Measurements from ENCODE around the gene RCOR3.
A peak's percentile ranks its signal among the peaks of the same experiment; 100 is the strongest.
"Not testable (repeated sequence)": the region's sequence is repeated elsewhere in the genome, so short reads cannot be mapped to it uniquely, and the experiment has no call there.

Gene RCOR3

GRCh38 chr1:211258756-211259637 is at the start of gene RCOR3:
TSS of gene RCOR3 (plus strand) at chr1:211259366. CDS start at chr1:211259561, 195 bp downstream.
- DNase-seq (ENCODE audit: low read depth) = peak; percentile 98

- no peak for DNase-seq (ENCODE audit: low read depth)
Observed at GRCh38 chr1:211210052-211210451, 49.1 kb upstream of the RCOR3 start.

DNA sequence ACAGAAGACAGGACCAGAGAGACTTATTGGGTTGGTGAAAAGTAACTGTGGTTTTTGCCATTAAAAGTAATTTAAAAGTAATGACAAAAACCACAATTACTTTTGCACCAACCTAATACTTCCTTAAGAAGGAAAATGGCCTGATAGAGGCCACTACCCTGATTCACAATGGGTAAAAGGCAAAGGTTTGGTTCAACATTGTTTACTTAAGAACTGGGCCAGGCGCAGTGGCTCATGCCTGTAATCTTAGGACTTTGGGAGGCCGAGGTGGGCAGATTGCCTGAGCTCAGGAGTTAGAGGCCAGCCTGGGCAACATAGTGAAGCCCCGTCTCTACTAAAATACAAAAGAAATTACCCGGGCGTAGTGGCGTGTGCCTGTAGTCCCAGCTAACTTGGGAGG is 48.2 kb upstream of the RCOR3 start:
- DNase-seq (ENCODE audit: low read depth) = no peak

DNA sequence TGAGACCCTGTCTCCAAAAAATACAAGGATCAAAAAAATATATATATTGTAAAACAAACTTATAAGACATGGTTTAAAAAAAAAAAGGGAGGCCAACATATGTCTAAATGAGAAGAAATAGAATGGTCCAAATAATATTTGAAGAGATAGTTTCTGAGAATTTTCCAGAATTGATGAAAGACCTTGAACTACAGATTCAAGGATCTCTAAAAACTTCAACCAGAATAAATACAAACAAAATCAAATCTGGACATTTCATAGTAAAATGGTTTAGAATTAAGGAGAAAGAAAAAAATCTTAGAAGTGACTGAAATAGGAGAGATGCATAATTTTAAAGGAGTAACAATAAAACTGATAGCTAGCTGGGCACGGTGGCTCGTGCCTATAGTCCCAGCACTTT is 45.5 kb upstream of the RCOR3 start:
- DNase-seq (ENCODE audit: low read depth) = no peak

- no peak for DNase-seq (ENCODE audit: low read depth)
Observed at GRCh38 chr1:211215577-211215976, 43.6 kb upstream of the RCOR3 start.

DNA sequence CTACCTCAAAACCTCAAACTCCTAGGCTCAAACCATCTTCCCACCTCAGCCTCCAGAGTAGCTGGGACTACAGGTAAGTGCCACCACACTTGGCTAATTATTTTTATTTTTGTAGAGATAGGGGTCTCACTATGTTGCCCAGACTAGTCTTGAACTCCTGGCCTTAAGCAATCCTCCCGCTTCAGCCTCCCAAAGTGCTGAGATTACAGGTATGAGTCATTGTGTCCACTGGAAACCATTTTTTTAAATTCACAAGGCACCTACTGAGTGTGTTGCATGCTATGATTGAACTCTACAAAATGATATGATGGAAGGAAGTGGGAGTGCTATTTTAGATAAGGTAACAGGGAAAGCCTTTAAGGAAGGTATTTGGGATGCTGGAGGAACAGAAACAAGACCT is 41.8 kb upstream of the RCOR3 start:
- no peak for DNase-seq (ENCODE audit: low read depth)

- DNase-seq (ENCODE audit: low read depth) = not testable (repeated sequence)
Observed at GRCh38 chr1:211222469-211223234, 36.5 kb upstream of the RCOR3 start.

- DNase-seq (ENCODE audit: low read depth) = not testable (repeated sequence)
Observed at GRCh38 chr1:211228573-211229364, 30.4 kb upstream of the RCOR3 start.

DNA sequence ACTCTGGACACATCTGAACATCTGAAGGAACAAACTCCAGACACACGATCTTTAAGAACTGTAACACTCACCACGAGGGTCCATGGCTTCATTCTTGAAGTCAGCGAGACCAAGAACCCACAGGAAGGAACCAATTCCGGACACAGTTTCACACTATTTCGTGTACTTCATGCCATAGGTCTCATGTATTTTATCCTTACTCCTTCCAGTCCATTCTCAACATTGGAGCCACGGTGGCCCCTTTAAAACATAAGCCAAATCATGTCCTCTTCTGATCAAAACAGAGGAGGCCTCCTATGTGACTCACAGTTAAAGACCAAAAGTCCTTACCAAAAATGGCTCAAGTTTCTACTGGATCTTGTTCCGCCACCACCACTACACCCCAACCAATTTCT is 29.8 kb upstream of the RCOR3 start:
- DNase-seq (ENCODE audit: low read depth) = no peak

- DNase-seq (ENCODE audit: low read depth) = no peak
Observed at GRCh38 chr1:211231873-211232272, 27.3 kb upstream of the RCOR3 start.

DNA sequence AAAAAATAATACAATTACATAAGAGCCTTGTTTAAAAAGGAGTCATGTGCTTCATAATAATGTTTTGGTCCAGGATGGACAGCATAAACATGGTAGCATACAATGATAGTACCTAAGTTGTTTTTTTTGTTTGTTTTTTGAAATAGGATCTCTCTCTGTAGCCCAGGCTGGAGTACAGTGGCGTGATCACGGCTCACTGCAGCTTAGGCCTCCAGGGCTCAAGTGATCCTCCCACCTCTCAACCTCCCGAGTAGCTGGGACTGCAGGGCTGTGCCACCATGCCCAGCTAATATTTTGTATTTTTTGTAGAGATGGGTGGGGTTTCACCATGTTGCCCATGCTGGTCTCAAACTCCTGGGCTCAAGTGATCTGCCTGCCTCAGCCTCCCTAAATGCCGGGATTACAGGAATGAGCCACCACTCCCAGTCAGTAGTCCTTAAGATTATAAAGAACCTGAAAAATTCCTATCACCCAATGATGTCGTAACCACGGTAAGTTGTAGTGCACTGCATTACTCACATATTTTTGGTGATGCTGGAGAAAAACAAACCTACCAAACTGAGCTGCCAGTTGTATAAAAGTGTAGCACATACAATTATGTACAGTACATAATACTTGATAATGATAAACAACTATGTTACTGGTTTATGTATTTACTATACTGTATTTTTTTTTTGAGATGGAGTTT is 22.4 kb upstream of the RCOR3 start:
- DNase-seq (ENCODE audit: low read depth) = no peak

DNA sequence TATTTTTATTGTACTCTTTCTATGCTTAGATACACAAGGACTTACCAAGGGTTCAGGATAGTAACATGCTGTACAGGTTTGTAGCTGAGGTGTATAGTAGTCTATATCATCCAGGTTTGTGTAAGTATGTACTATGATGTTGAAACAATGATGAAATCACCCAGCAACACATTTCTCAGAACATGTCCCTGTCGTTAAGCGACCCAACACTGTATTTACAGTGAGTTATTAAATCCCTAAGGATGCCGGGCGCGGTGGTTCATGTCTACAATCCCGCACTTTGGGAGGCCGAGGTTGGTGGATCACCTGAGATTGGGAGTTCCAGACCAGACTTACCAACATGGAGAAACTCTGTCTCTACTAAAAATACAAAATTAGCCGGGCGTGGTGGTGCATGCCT is 21.6 kb upstream of the RCOR3 start:
- DNase-seq (ENCODE audit: low read depth) = no peak

- DNase-seq (ENCODE audit: low read depth) = not testable (repeated sequence)
Observed at GRCh38 chr1:211240567-211240966, 18.6 kb upstream of the RCOR3 start.

DNA sequence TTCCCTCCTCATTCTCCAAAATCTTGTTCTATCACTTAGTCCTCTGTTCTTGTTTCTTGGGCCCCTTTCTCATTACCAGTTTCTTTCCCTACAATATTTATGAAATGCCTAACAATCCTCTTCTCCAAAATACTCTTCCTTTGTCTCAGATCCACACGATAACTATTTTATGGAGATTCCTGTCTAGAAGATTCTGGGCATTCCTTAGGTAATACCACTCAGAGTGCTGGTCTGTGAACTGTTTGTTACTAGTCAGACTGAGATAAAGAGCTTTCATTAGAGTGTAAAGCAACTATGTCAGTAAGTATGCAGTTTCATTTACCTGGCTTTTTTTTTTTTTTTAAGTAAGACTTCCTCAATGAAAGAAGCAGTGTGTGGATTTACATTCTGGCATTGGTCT is 18.1 kb upstream of the RCOR3 start:
- DNase-seq (ENCODE audit: low read depth) = no peak

GRCh38 chr1:211243639-211244038 is 15.5 kb upstream of the RCOR3 start:
- DNase-seq (ENCODE audit: low read depth) = not testable (repeated sequence)

GRCh38 chr1:211246583-211246982 is 12.6 kb upstream of the RCOR3 start:
- not testable (repeated sequence) for DNase-seq (ENCODE audit: low read depth)

GRCh38 chr1:211247921-211248320 is 11.2 kb upstream of the RCOR3 start:
- no peak for DNase-seq (ENCODE audit: low read depth)

- DNase-seq (ENCODE audit: low read depth) = not testable (repeated sequence)
Observed at GRCh38 chr1:211249611-211250010, 9.6 kb upstream of the RCOR3 start.

DNA sequence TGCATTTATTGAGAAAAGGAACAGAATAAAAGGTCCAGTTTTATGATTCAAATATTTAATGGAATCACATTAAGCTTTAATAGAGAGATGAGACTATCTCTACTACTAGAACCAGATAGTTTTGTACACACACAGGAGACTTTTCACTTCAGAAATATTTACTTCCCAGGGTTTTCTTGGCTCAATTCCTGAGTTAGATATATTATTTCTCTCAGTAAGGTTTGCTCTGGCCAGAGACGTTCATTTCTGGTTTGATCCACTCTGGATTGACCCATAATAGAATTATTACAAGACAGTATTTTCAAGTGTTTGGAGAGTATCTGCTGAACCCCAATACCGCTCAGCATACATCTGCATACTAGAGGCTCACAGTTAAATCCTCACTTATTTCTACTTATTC is 1.3 kb upstream of the RCOR3 start:
- DNase-seq (ENCODE audit: low read depth) = no peak

- DNase-seq (ENCODE audit: low read depth) = peak; percentile 69
Observed at GRCh38 chr1:211258310-211258755, 833 bp upstream of the RCOR3 start.

- DNase-seq (ENCODE audit: low read depth) = peak; percentile 70
Observed at GRCh38 chr1:211259638-211260126, 516 bp downstream of the RCOR3 start.
